GM21515 (cell line): Measurements from ENCODE around the gene RASL11A.
"Not testable (repeated sequence)": the region's sequence is repeated elsewhere in the genome, so short reads cannot be mapped to it uniquely, and the experiment has no call there.

ENCODE experiments used
- ATAC-seq: cut with Tn5 transposase; IDR thresholded peaks from one replicate; pipeline ENCODE4 v1.9.1; 2021; ENCODE audit not compliant: unreplicated experiment

RASL11A gene

DNA sequence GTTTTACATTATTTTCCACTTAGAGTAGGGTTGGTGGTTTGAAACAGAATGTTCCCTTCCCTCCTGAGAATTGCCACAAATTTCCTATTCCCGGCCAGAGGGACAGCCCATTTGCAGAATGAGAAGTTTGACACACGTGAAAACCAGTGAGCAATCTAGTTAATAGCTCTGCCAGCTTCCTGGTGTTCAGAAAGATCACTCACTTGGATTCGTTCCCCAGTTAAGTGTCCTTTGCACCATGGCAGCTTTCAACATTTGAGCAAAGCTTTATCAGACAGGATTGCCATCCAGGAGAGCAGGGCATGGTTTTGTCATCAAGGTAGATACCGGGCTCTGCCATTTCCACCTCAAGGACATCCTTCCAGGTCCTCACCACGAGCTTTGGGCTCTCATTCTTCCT, 28.2 kb downstream of the RASL11A start:
- no peak for ATAC-seq

DNA sequence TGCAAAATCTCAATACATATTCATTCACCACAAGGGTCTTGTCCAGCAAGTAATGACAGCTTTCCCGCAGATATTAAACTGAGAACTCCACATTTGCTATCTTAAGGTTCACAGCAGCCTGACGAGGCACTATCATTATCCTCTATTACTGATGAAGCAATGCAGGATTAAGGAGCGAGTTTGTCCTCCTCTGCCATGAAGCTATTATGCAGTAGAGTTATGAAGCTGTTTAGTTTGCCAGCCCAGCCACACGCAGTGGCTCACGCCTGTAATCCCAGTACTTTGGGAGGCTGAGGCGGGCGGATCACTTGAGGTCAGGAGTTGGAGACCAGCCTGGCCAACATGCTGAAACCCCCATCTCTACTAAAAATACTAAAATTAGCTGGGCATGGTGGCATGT, 29.8 kb downstream of the RASL11A start:
- ATAC-seq, result not testable (repeated sequence)

GRCh38 chr13:27300941-27301586, 30.4 kb downstream of the RASL11A start:
- no peak for ATAC-seq

DNA sequence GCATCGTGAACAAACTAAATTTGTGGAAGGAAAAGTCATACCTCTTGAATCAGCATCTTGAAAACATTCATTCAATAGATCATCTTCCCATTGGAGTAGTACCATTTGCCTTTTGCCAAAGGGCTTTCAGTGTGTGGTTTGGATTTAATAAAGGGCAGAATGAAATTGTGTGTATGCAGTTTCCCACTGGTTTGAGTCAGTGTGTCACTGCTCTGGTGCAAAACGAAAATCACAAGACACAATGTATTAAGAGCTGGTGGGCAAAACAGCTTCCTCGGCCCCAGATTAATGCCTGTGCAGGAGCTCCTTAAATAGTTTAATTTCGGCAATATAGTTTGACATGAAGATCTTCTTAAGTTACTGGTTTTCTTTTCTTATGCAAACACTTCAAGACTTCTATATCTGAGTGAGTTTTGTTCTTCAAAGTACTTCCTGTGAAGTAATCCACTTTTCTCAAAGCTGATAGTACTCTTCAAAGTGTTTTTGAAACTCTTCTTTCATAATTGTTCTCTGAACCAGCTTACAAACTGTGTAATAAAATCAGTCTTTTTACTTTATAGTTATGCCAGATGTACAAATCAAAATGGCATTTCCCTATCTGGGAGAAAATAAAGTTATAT, 32.1 kb downstream of the RASL11A start:
- ATAC-seq, result no peak

DNA sequence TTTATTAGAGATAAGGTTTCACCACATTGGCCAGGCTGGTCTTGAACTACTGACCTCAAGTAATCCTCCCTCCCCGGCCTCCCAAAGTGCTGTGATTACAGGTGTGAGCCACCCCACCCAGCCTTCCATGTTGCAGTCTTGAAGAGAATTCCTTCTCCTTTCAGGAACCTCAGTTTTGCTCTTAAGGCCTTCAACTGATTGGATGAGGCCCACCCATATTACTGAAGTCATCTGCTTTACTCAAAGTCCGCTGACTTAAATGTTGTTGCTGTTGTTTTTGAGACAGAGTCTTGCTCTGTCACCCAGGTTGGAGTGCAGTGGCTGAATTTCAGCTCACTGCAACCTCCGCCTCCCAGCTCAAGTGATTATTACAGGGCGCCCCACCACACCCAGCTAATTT, 33.5 kb downstream of the RASL11A start:
- no peak for ATAC-seq

- ATAC-seq, result no peak
These were observed 34.0 kb downstream of the RASL11A start for GRCh38 chr13:27304611-27305010.

- no peak for ATAC-seq
These were observed 35.7 kb downstream of the RASL11A start for GRCh38 chr13:27306364-27306763.

DNA sequence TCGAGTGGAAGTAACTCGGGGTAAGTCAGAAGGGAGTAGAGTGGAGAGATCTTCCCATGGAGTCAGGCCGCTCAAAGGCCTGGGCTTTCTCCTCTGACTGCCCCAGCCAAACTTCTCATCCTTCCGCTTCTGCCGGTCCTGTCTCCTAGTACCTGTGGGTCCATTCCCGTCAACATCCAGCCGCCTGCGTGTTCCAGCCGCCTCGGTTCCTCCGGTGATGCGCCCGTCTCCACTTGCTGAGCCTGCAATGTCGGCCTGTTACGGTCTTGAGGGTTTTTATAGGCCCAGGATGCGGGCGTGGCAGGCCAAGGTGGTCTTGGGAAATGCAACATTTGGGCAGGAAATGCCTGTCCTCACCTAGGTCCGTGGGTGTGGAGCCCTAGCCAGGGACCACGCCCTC, 38.3 kb downstream of the RASL11A start:
- no peak for ATAC-seq

GRCh38 chr13:27309401-27309958, 38.9 kb downstream of the RASL11A start:
- ATAC-seq, result no peak

DNA sequence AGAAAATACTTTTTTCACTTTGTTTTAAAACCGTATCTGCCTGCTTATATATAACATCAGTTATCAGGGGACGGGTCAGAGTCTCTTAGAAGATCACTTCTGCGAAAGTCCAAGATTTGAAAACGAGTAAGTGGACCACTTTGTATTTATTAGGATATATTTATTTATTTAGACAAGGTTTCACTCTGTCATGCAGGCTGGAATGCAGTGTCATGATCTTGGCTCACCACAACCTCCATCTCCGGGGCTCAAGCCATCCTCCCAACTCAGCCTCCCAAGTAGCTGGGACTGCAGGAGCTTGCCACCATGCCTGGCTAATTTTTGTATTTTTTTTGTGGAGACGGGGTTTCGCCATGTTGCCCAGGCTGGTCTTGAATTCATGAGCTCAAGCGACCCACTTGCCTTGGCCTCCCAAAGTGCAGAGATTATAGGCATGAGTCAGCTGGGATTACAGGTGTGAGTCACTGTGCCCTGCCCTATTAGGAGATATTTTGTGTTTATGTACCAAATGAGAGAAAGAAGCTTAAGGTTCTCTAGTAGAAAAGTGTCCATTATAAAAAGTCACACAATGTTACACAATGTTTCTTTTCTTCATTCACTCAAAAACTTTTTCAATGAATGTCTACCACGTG, 39.5 kb downstream of the RASL11A start:
- no peak for ATAC-seq

- ATAC-seq, result no peak
These were observed 40.3 kb downstream of the RASL11A start for GRCh38 chr13:27310946-27311345.

- ATAC-seq, result no peak
These were observed 41.0 kb downstream of the RASL11A start for GRCh38 chr13:27311518-27312210.

GRCh38 chr13:27313770-27314169, 43.1 kb downstream of the RASL11A start:
- no peak for ATAC-seq

DNA sequence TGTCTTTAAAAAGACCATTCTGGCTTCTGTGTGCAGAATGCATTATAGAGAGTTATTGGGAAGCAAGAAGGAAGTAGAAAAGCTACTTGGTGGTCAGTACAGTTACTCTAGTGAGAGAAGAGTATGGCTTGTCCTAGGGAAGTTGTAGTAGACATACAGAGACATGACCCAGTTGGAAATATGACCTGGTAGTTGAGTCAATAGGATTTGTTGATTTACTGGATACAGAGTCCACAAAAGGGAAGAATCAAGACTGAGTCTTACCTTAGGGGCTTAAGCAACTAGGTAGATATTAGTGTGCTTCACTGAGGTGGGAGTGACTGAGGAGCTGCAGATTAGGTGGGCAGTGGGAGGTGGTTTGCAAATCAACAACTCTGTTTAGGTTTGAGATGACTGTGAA, 48.8 kb downstream of the RASL11A start:
- ATAC-seq, result no peak

DNA sequence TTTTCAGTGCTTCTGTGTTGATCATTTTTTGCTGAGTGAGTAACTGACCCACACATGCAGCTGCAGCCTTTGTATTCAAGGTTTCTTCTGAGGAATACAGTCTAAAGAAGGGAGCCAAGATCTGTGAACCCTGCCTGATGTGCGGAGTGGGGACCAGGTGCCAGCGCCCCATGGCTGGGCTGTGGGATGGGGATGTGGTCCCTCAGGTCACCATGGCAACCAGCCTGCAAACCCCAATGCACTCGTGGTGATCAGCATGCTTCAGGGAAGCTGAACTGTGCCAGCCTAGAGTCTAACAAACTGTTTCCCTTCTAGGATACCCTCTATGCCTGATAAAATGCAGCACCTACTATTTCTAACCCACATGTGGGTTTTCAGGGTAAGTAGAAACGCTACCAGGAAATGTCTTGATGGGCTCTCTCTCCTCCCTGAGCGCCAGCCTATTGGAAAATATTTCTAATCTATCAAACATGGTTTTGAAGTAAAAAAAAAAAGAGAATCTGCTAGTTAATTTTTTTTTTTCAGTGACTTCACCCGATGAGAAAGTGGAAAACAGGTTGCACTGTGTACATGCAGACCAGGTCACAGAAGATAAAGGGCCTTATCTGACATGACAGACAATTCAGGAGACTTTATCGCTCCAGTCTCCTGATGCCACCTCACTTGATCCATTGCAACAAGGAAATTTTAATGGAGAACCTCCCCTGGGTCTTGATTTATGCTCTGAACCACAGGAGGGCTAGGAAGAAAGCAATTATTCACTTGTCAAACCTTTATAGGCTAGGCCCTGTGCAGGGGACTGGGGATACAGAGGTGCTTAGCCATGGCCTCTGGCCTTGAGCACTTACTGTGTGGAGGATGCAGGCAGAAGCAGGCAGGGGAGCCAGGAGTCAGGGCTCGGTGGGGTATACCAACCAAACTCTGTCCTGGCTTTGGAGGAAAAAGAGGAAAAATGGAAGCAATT, 51.1 kb downstream of the RASL11A start:
- no peak for ATAC-seq

- ATAC-seq, result not testable (repeated sequence)
These were observed 51.8 kb downstream of the RASL11A start for GRCh38 chr13:27322443-27322842.
